Anterior cingulate cortex (tissue), 58 donors: ENCODE results near the gene ONECUT1.

Experiments
- DNase-seq, 58 donors: peaks; one replicate each; lab custom pipeline; 2025; lab: John Stamatoyannopoulos, UW

ONECUT1 gene

GRCh38 chr15:52734329-52734728 lies 55.8 kb downstream of the ONECUT1 start:
- DNase-seq, result no peak

GRCh38 chr15:52733696-52734255 lies 56.4 kb downstream of the ONECUT1 start:
- DNase-seq, result no peak

GRCh38 chr15:52733088-52733487 lies 57.0 kb downstream of the ONECUT1 start:
- DNase-seq, result no peak

GRCh38 chr15:52732551-52732950 lies 57.6 kb downstream of the ONECUT1 start:
- no peak for DNase-seq

- DNase-seq, result no peak
These were observed 58.2 kb downstream of the ONECUT1 start for GRCh38 chr15:52731732-52732470.

GRCh38 chr15:52731004-52731403 lies 59.1 kb downstream of the ONECUT1 start:
- DNase-seq, result no peak

- no peak for DNase-seq
These were observed 59.5 kb downstream of the ONECUT1 start for GRCh38 chr15:52730594-52730993.

- DNase-seq, result no peak
These were observed 60.0 kb downstream of the ONECUT1 start for GRCh38 chr15:52730173-52730572.

- no peak for DNase-seq
These were observed 61.2 kb downstream of the ONECUT1 start for GRCh38 chr15:52728899-52729298.

GRCh38 chr15:52727815-52728214 lies 62.3 kb downstream of the ONECUT1 start:
- no peak for DNase-seq

GRCh38 chr15:52726195-52726594 lies 63.9 kb downstream of the ONECUT1 start:
- no peak for DNase-seq

- DNase-seq, result no peak
These were observed 71.6 kb downstream of the ONECUT1 start for GRCh38 chr15:52718551-52718950.

GRCh38 chr15:52717924-52718323 lies 72.2 kb downstream of the ONECUT1 start:
- DNase-seq, result no peak

GRCh38 chr15:52717481-52717880 lies 72.7 kb downstream of the ONECUT1 start:
- DNase-seq, result no peak

- DNase-seq, result no peak
These were observed 73.6 kb downstream of the ONECUT1 start for GRCh38 chr15:52716536-52716935.

GRCh38 chr15:52715411-52715810 lies 74.7 kb downstream of the ONECUT1 start:
- no peak for DNase-seq

- no peak for DNase-seq
These were observed 75.2 kb downstream of the ONECUT1 start for GRCh38 chr15:52714968-52715367.

- DNase-seq, result no peak
These were observed 79.3 kb downstream of the ONECUT1 start for GRCh38 chr15:52710708-52711389.

GRCh38 chr15:52710050-52710707 lies 80.0 kb downstream of the ONECUT1 start:
- DNase-seq, result no peak

GRCh38 chr15:52709187-52709981 lies 80.8 kb downstream of the ONECUT1 start:
- no peak for DNase-seq
